Liver (tissue), 9 donors: ENCODE measurements around the gene PRPF40B. TPM values are rescaled to one million over a fixed set of nuclear protein-coding genes. Genes with fewer than 3 reads are reported as not detected.

ENCODE experiments used
- DNase-seq: peaks from one replicate; pipeline ENCODE4 v3.0.0-alpha.2; 2017; ENCODE audit warnings: low spot score
- H3K27ac ChIP-seq, 2 donors: one replicate each; pipeline ENCODE4 v1.7.0; 2013; ENCODE audit warnings: inconsistent platforms in 2 of 2, low read length in 2 of 2, control low read depth in 1 of 2, low read depth in 1 of 2, mild to moderate bottlenecking in 1 of 2
- H3K27me3 ChIP-seq, 4 donors: one replicate each; pipeline versions ENCODE4 v1.6.1 to v1.7.0; 2013; ENCODE audit warnings: low read length in 3 of 4, inconsistent platforms in 1 of 4, mild to moderate bottlenecking in 1 of 4, moderate library complexity in 1 of 4; ENCODE audit not compliant: control insufficient read depth in 4 of 4, insufficient read depth in 4 of 4
- H3K36me3 ChIP-seq, 4 donors: one replicate each; pipeline versions ENCODE4 v1.6.1 to v1.7.0; 2013; ENCODE audit warnings: low read length in 3 of 4, mild to moderate bottlenecking in 3 of 4, low read depth in 1 of 4, moderate library complexity in 1 of 4; ENCODE audit not compliant: control insufficient read depth in 4 of 4, insufficient read depth in 3 of 4
- H3K4me1 ChIP-seq, 4 donors: one replicate each; pipeline versions ENCODE4 v1.6.1 to v1.7.0; 2013; ENCODE audit warnings: low read length in 3 of 4, mild to moderate bottlenecking in 3 of 4, moderate library complexity in 1 of 4; ENCODE audit not compliant: control insufficient read depth in 4 of 4, insufficient read depth in 4 of 4
- H3K4me3 ChIP-seq, 3 donors: one replicate each; pipeline versions ENCODE4 v1.6.1 to v1.7.0; 2013; ENCODE audit warnings: low read length in 3 of 3, control low read depth in 1 of 3, low read depth in 1 of 3, mild to moderate bottlenecking in 1 of 3
- H3K9ac ChIP-seq, 2 donors: one replicate each; pipeline ENCODE4 v1.7.0; 2013; ENCODE audit warnings: low read length in 2 of 2, mild to moderate bottlenecking in 2 of 2, moderate library complexity in 2 of 2, control low read depth in 1 of 2, low read depth in 1 of 2
- H3K9me3 ChIP-seq, 4 donors: one replicate each; pipeline versions ENCODE4 v1.6.1 to v1.7.0; 2013; ENCODE audit warnings: low read length in 3 of 4; ENCODE audit not compliant: control insufficient read depth in 4 of 4
- CTCF ChIP-seq: fragments of 150-350 bp; IDR thresholded peaks from 2 replicates; pipeline ENCODE4 v1.5.1; 2017; ENCODE audit warnings: improper control_type of control experiment, low read depth, low read length; ENCODE audit not compliant: missing input control
- FOXA1 ChIP-seq: IDR thresholded peaks from 2 replicates; pipeline ENCODE4 v1.6.1; 2016; ENCODE audit warnings: antibody characterized with exemption
- FOXA2 ChIP-seq: IDR thresholded peaks from 2 replicates; pipeline ENCODE4 v1.6.1; 2016; ENCODE audit warnings: antibody characterized with exemption
- HNF4A ChIP-seq, 2 donors: conservative IDR thresholded peaks; 2 replicates each; pipeline ENCODE4 v1.6.1; 2016; ENCODE audit warnings: antibody characterized with exemption in 2 of 2, mild to moderate bottlenecking in 2 of 2
- HNF4G ChIP-seq: IDR thresholded peaks from 2 replicates; pipeline ENCODE4 v1.6.1; 2016; ENCODE audit warnings: antibody characterized with exemption
- JUND ChIP-seq, 2 donors: IDR thresholded peaks; 2 replicates each; pipeline ENCODE4 v1.6.1; 2016; ENCODE audit warnings: antibody characterized with exemption in 2 of 2
- RAD21 ChIP-seq, 2 donors: IDR thresholded peaks; 2 replicates each; pipeline ENCODE4 v1.6.1; 2016; ENCODE audit warnings: antibody characterized with exemption in 2 of 2, mild to moderate bottlenecking in 2 of 2
- RXRA ChIP-seq, 2 donors: IDR thresholded peaks; 2 replicates each; pipeline ENCODE4 v1.6.1; 2017 to 2018; ENCODE audit warnings: antibody characterized with exemption in 2 of 2, mild to moderate bottlenecking in 1 of 2
- SP1 ChIP-seq: IDR thresholded peaks from 2 replicates; pipeline ENCODE4 v1.6.1; 2018; ENCODE audit warnings: antibody characterized with exemption, mild to moderate bottlenecking
- TAF1 ChIP-seq: conservative IDR thresholded peaks from 2 replicates; pipeline ENCODE4 v1.6.1; 2016; ENCODE audit warnings: antibody characterized with exemption, mild to moderate bottlenecking
- YY1 ChIP-seq: IDR thresholded peaks from 2 replicates; pipeline ENCODE4 v1.6.1; 2016; ENCODE audit warnings: antibody characterized with exemption, mild to moderate bottlenecking
- WGBS: extraction: QIAGEN DNeasy Blood & Tissue Kit; methylation state at CpG from one replicate; pipeline ENCODE4 v1.1.7; 2013; 5-methylcytosine and 5-hydroxymethylcytosine counted together
- polyA plus RNA-seq, 2 donors: library from polyadenylated mRNA; stranded (reverse) in 1 of 2; unstranded in 1 of 2; fragments of 200-250 nt in 1 of 2; fragments of >200 nt in 1 of 2; fragmentation: Nextera tagmentation in 1 of 2; extraction: Ambion mirVana in 1 of 2; gene quantifications; one replicate each; pipeline versions ENCODE4 v1.2.1 to v1.2.3, GENCODE V29; 2013 to 2015
- total RNA-seq, 2 donors: library from RNA; depleted of rRNA; stranded (reverse); fragments of >200 nt; gene quantifications; one replicate each; pipeline ENCODE4 v1.2.3, GENCODE V29; 2014
- TF ChIP-seq, protein P1 (sequence below): IDR thresholded peaks from 2 replicates; pipeline ENCODE4 v1.6.1; 2016; ENCODE audit warnings: antibody characterized with exemption
- donor health status: healthy.
- donor health status: healthy.
- donor health status: healthy.
- donor health status: healthy.
- donor health status: healthy.

Gene PRPF40B
- total and polyA plus RNA-seq, 4 donors: 2.4 to 4.8 (median 3.9) TPM

GRCh38 chr12:49577589-49578315 is 45.6 kb upstream of the PRPF40B start (continued):
- TF ChIP-seq TAF1 (no peak), YY1 (no peak)

DNA sequence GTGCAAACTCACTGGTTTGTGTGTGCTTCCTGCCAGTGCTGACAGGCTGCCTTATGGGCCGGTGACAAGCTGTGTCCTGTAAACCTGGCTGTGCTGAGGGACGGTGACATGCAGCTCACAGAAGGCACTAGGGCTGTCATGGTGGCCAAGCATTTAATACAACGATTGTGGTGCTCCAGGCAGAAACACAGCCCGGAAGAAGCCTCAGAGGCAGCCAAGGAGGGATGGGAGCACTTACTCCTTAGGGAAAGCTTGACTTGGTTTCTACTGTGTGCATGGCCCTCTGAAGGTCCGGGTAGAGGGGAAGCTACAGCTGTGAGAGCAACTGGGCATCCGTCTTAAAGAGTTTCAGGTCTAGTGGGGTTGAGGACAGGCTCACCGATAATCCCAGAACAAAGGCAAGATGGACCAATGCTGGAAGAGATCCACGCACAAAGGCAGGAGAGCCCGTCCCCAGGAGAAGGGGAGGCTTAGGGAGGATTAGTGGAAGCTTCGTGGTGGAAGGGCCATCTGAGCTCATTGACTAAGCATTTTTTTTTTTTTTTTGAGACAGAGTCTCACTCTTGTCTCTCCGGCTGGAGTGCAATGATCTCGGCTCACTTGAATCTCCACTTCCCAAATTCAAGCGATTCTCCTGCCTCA is 44.8 kb upstream of the PRPF40B start:
- Histone ChIP-seq H3K9me3 (no peaks in the 10 kb centered on the region), H3K4me1 (peaks cover 0 to 8% (median 5%) of the 10 kb centered on the region in 4 donors), H3K4me3 (no peak overlapping the region), H3K9ac (no peak overlapping the region), H3K36me3 (peaks cover 0 to 3% (median 1%) of the 10 kb centered on the region in 4 donors), H3K27me3 (no peaks in the 10 kb centered on the region), H3K27ac (no peak overlapping the region)
- 91% methylated on average over 13 of the region's 13 CpGs for WGBS
- no peak for TF ChIP-seq FOXA2
- TF ChIP-seq RXRA (IDR thresholded peaks at IDR 0.05): no peak
- TF ChIP-seq FOXA1: no peak
- no peak for TF ChIP-seq HNF4A (conservative IDR thresholded peaks at IDR 0.05)
- no peak for TF ChIP-seq JUND (IDR thresholded peaks at IDR 0.05)
- DNase-seq: no peak

DNA sequence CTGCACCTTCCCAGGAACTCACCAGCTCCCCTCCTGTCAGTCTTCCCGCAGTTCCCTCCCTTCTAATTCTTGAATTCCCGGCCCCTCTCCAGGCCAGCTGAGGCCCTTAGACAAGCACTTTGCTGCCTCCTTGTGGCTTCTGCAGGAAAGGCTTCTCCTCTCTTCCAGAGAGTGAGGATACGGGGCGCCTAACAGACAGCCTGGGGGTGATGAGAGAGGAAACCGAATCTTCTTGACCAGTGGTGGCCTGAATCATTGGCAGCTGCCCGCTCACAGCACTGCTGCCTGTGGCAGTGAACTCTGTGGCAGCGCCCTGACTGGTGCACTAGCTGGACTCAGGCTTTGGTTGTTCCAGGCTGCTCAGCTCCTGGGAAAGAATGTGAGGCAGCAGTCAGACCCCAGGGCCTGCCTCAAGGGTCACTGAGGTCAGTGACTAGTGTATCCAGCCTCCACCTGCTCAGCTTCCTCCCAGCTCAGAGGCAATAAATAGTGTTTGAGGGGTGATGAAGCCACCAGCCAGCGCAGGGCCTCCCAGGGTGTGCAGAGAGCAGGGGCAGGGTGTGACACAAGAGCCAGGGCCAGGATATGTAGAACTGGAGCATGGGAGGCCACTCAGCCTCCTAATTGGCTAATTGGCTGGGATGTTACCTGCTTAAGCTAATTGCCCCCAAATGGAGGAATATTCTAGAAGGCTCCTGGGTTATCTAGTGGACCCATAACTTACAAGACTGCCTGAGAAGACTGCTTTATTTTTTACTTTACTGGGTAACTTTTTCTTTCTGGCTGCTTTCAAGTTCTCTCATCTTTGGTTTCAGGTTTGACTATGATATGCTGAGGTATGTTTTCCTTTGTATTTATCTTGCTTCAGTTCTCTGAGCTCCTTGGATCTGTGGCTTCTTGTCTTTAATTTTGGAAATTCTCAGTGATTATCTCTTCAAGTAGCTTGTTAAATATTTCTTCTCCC is 42.5 kb upstream of the PRPF40B start:
- H3K9ac ChIP-seq: peak overlapping the region in 1 of 2 donors; percentile 28
- H3K36me3 ChIP-seq: peaks cover 0 to 3% (median under 1%) of the 10 kb centered on the region in 4 donors
- TF ChIP-seq, protein P1, sequence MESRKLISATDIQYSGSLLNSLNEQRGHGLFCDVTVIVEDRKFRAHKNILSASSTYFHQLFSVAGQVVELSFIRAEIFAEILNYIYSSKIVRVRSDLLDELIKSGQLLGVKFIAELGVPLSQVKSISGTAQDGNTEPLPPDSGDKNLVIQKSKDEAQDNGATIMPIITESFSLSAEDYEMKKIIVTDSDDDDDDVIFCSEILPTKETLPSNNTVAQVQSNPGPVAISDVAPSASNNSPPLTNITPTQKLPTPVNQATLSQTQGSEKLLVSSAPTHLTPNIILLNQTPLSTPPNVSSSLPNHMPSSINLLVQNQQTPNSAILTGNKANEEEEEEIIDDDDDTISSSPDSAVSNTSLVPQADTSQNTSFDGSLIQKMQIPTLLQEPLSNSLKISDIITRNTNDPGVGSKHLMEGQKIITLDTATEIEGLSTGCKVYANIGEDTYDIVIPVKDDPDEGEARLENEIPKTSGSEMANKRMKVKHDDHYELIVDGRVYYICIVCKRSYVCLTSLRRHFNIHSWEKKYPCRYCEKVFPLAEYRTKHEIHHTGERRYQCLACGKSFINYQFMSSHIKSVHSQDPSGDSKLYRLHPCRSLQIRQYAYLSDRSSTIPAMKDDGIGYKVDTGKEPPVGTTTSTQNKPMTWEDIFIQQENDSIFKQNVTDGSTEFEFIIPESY: no peak
- TF ChIP-seq RAD21 (IDR thresholded peaks at IDR 0.05) (peak; percentile 87 to 95), FOXA1 (no peak), HNF4A (conservative IDR thresholded peaks at IDR 0.05) (no peak), SP1 (no peak), RXRA (IDR thresholded peaks at IDR 0.05) (no peak), CTCF (peak; percentile 68), HNF4G (no peak), JUND (IDR thresholded peaks at IDR 0.05) (no peak)
- H3K4me3 ChIP-seq: no peak overlapping the region
- WGBS: 38% methylated on average over 8 of the region's 8 CpGs
- H3K27ac ChIP-seq: no peak overlapping the region
- no peaks in the 10 kb centered on the region for H3K27me3 ChIP-seq
- DNase-seq: peak; percentile 55
- peaks cover 0 to 8% (median 5%) of the 10 kb centered on the region in 4 donors for H3K4me1 ChIP-seq
- no peaks in the 10 kb centered on the region for H3K9me3 ChIP-seq
